K562 (cell line): Measurements from ENCODE around the gene PTH2. TPM values are rescaled to one million over a fixed set of nuclear protein-coding genes. Genes with fewer than 3 reads are reported as not detected.

Experiments
- BCL6 ChIP-seq: fragments of 250-450 bp; sonication (Bioruptor Pico); IDR thresholded peaks from 2 replicates; pipeline ENCODE4 v1.4.0; 2020
- CREM ChIP-seq: IDR thresholded peaks from 2 replicates; pipeline ENCODE4 v1.6.1; 2014; ENCODE audit warnings: antibody characterized with exemption, low read depth
- MBD2 ChIP-seq: sonication (generic); IDR thresholded peaks from 2 replicates; pipeline ENCODE4 v1.6.1; 2016; ENCODE audit warnings: low read depth, borderline replicate concordance
- MEF2A ChIP-seq: IDR thresholded peaks from 2 replicates; pipeline ENCODE4 v1.6.1; 2011; ENCODE audit warnings: low read depth, mild to moderate bottlenecking, low read length, moderate library complexity; ENCODE audit not compliant: control insufficient read depth
- MYC ChIP-seq, 2 experiments: fragments of 250-450 bp in 1 of 2; sonication (Bioruptor Pico) in 1 of 2; IDR thresholded peaks; 2 replicates each; pipeline versions ENCODE4 v1.5.1 to v1.6.1; 2012 to 2021; ENCODE audit warnings: low read depth in 2 of 2, borderline replicate concordance in 1 of 2, improper control_type of control experiment in 1 of 2, low read length in 1 of 2, mild to moderate bottlenecking in 1 of 2, moderate library complexity in 1 of 2
- NONO ChIP-seq, 2 experiments: fragments of 200-400 bp in 1 of 2; fragments of 450-650 bp in 1 of 2; formaldehyde crosslinking in 1 of 2; IDR thresholded peaks; 2 replicates each; pipeline ENCODE4 v1.6.1; 2017; ENCODE audit warnings: low read depth in 2 of 2, mild to moderate bottlenecking in 2 of 2, moderate library complexity in 2 of 2, low read length in 1 of 2
- PTTG1 ChIP-seq: fragments of 450-650 bp; IDR thresholded peaks from 2 replicates; pipeline ENCODE4 v1.6.1; 2016; ENCODE audit warnings: low read depth, mild to moderate bottlenecking, missing genetic modification characterization, missing compliant biosample characterization
- RBM39 ChIP-seq: fragments of 200-400 bp; formaldehyde crosslinking; optimal IDR thresholded peaks from 2 replicates; pipeline ENCODE3; 2018; ENCODE audit warnings: low read depth, low read length
- RFX5 ChIP-seq: IDR thresholded peaks from 2 replicates; pipeline ENCODE4 v1.6.1; 2011; ENCODE audit warnings: low read depth, mild to moderate bottlenecking, improper control_type of control experiment, low read length
- SRSF1 ChIP-seq: fragments of 200-400 bp; formaldehyde crosslinking; IDR thresholded peaks from 2 replicates; pipeline ENCODE4 v1.6.1; 2017; ENCODE audit warnings: mild to moderate bottlenecking, low read depth, low read length, moderate library complexity
- TBL1XR1 ChIP-seq, 2 experiments: IDR thresholded peaks; 2 replicates each; pipeline ENCODE4 v1.6.1; 2012; ENCODE audit warnings: improper control_type of control experiment in 2 of 2, low read length in 2 of 2, mild to moderate bottlenecking in 1 of 2
- TRIM24 ChIP-seq, 2 experiments: fragments of 450-650 bp; IDR thresholded peaks; 2 replicates each; pipeline ENCODE4 v1.6.1; 2016
- U2AF2 ChIP-seq: fragments of 200-400 bp; formaldehyde crosslinking; optimal IDR thresholded peaks from 2 replicates; pipeline ENCODE3; 2017; ENCODE audit warnings: low read depth, mild to moderate bottlenecking, low read length
- ZFP1 ChIP-seq: fragments of 450-650 bp; formaldehyde crosslinking; IDR thresholded peaks from 2 replicates; pipeline ENCODE4 v1.4.0; 2020; ENCODE audit warnings: mild to moderate bottlenecking, mixed read lengths
- ZNF175 ChIP-seq: fragments of 200-800 bp; sonication (Bioruptor generic); IDR thresholded peaks from 2 replicates; pipeline ENCODE4 v1.6.1; 2016; ENCODE audit warnings: low read depth, mild to moderate bottlenecking, missing genetic modification characterization, missing compliant biosample characterization
- ZNF232 ChIP-seq: sonication (generic); formaldehyde crosslinking; IDR thresholded peaks from 2 replicates; pipeline ENCODE4 v1.8.0; 2022; ENCODE audit warnings: mild to moderate bottlenecking, missing genetic modification reagents
- polyA plus RNA-seq, 8 experiments: library from polyadenylated mRNA; depleted of rRNA in 4 of 8; stranded (reverse) in 5 of 8; unstranded in 3 of 8; fragments of >200 nt; fragmentation: Nextera tagmentation in 2 of 8; fragmentation: Illumina TruSeq in 1 of 8; extraction: Ambion mirVana in 2 of 8; extraction: Trizol in 1 of 8; gene quantifications; 2 replicates each; pipeline versions ENCODE4 v1.2.1 to v1.2.3, GENCODE V29; 2011 to 2014; ENCODE audit warnings: inconsistent platforms in 1 of 8, missing spikeins in 1 of 8
- total RNA-seq, 7 experiments: library from RNA; depleted of rRNA in 6 of 7; stranded (reverse); fragments of >200 nt in 6 of 7; fragmentation: Illumina TruSeq in 2 of 7; extraction: Trizol in 2 of 7; gene quantifications; 2 replicates each; pipeline versions ENCODE4 v1.2.1 to v1.2.3, GENCODE V29; 2011 to 2021; ENCODE audit warnings: low replicate concordance in 1 of 7
- TF ChIP-seq, protein P1 (sequence below): fragments of 250-450 bp; sonication (Bioruptor Pico); IDR thresholded peaks from 2 replicates; pipeline ENCODE4 v1.4.0; 2020
- TF ChIP-seq, protein P2 (sequence below): sonication (generic); formaldehyde crosslinking; IDR thresholded peaks from 2 replicates; pipeline ENCODE4 v1.8.1; 2023; ENCODE audit warnings: mild to moderate bottlenecking, missing genetic modification reagents
- TF ChIP-seq, protein P3 (sequence below): fragments of 450-650 bp; formaldehyde crosslinking; IDR thresholded peaks from 2 replicates; pipeline ENCODE4 v1.4.0; 2020; ENCODE audit warnings: mild to moderate bottlenecking, moderate library complexity

The PTH2 gene
- total and polyA plus RNA-seq, 9 of the 15 experiments (the other 6 are each of a cell fraction or from before 2014, with no cell fraction given): 1.3 TPM; not detected in 8

DNA sequence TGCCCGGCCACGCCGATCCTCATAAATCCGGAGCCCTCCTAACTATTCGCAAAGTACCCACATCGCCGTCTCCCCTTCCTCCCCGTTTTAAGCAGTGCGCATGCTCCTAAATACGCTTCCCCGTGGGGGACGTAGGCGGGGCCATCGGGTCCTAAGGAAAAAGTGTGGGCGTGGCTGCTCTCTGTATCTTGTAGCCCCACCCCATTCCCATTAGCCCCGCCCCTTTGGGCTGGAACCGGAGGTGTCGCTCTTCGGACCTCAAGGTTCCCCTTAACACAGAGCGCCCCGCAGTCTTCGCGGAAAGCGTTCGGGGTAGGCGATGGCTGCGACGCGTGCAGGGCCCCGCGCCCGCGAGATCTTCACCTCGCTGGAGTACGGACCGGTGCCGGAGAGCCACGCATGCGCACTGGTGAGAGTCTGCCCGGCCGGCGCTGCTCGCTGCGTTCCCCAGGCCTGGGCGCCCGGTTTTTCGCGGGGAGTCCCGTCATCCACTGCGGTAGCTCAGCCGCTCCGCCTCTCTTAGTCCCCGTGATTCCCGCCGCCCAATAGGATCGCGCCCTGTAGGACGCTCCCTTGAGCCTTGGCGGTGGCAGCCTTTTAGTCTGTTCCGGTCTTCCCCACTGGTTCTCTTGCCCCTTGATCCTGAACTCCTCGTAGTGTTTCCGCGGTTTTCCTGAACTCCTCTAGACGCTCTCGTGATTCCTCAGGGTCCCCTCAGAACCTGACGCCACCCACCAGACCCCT lies 29.9 kb upstream of the PTH2 start, which contains the start of gene ALDH16A1 (continued):
- TF ChIP-seq, protein P1, sequence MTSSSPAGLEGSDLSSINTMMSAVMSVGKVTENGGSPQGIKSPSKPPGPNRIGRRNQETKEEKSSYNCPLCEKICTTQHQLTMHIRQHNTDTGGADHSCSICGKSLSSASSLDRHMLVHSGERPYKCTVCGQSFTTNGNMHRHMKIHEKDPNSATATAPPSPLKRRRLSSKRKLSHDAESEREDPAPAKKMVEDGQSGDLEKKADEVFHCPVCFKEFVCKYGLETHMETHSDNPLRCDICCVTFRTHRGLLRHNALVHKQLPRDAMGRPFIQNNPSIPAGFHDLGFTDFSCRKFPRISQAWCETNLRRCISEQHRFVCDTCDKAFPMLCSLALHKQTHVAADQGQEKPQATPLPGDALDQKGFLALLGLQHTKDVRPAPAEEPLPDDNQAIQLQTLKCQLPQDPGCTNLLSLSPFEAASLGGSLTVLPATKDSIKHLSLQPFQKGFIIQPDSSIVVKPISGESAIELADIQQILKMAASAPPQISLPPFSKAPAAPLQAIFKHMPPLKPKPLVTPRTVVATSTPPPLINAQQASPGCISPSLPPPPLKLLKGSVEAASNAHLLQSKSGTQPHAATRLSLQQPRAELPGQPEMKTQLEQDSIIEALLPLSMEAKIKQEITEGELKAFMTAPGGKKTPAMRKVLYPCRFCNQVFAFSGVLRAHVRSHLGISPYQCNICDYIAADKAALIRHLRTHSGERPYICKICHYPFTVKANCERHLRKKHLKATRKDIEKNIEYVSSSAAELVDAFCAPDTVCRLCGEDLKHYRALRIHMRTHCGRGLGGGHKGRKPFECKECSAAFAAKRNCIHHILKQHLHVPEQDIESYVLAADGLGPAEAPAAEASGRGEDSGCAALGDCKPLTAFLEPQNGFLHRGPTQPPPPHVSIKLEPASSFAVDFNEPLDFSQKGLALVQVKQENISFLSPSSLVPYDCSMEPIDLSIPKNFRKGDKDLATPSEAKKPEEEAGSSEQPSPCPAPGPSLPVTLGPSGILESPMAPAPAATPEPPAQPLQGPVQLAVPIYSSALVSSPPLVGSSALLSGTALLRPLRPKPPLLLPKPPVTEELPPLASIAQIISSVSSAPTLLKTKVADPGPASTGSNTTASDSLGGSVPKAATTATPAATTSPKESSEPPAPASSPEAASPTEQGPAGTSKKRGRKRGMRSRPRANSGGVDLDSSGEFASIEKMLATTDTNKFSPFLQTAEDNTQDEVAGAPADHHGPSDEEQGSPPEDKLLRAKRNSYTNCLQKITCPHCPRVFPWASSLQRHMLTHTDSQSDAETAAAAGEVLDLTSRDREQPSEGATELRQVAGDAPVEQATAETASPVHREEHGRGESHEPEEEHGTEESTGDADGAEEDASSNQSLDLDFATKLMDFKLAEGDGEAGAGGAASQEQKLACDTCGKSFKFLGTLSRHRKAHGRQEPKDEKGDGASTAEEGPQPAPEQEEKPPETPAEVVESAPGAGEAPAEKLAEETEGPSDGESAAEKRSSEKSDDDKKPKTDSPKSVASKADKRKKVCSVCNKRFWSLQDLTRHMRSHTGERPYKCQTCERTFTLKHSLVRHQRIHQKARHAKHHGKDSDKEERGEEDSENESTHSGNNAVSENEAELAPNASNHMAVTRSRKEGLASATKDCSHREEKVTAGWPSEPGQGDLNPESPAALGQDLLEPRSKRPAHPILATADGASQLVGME (CRISPR knock-in tag): no peak
- TF ChIP-seq CREM (peak; percentile 75), MEF2A (0 out of 2 replicates have a peak, but pooled peaks have one; percentile 25), TBL1XR1 (IDR thresholded peaks at IDR 0.05; ENCODE audit: low read length in 2 of 2) (no peak), BCL6 (CRISPR knock-in tag) (no peak), ZNF232 (CRISPR knock-in tag) (no peak), PTTG1 (no peak), ZNF175 (no peak), U2AF2 (no peak), RFX5 (no peak), RBM39 (no peak), TRIM24 (IDR thresholded peaks at IDR 0.05) (no peak), MYC (IDR thresholded peaks at IDR 0.05; ENCODE audit: low read depth, low read length) (peak; percentile 67; the same call in 1 of the 2 replicates), MYC (CRISPR knock-in tag; IDR thresholded peaks at IDR 0.05; ENCODE audit: borderline replicate concordance, low read depth) (no peak), ZFP1 (CRISPR knock-in tag) (no peak), NONO (IDR thresholded peaks at IDR 0.05; ENCODE audit: low read depth in 2 of 2, low read length in 1 of 2) (0 out of 4 replicates have a peak, but pooled peaks of 1 of the 2 experiments have one; percentile 43), MBD2 (peak; percentile 88), SRSF1 (no peak)
- TF ChIP-seq, protein P2, sequence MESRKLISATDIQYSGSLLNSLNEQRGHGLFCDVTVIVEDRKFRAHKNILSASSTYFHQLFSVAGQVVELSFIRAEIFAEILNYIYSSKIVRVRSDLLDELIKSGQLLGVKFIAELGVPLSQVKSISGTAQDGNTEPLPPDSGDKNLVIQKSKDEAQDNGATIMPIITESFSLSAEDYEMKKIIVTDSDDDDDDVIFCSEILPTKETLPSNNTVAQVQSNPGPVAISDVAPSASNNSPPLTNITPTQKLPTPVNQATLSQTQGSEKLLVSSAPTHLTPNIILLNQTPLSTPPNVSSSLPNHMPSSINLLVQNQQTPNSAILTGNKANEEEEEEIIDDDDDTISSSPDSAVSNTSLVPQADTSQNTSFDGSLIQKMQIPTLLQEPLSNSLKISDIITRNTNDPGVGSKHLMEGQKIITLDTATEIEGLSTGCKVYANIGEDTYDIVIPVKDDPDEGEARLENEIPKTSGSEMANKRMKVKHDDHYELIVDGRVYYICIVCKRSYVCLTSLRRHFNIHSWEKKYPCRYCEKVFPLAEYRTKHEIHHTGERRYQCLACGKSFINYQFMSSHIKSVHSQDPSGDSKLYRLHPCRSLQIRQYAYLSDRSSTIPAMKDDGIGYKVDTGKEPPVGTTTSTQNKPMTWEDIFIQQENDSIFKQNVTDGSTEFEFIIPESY (CRISPR knock-in tag): no peak
- TF ChIP-seq, protein P3, sequence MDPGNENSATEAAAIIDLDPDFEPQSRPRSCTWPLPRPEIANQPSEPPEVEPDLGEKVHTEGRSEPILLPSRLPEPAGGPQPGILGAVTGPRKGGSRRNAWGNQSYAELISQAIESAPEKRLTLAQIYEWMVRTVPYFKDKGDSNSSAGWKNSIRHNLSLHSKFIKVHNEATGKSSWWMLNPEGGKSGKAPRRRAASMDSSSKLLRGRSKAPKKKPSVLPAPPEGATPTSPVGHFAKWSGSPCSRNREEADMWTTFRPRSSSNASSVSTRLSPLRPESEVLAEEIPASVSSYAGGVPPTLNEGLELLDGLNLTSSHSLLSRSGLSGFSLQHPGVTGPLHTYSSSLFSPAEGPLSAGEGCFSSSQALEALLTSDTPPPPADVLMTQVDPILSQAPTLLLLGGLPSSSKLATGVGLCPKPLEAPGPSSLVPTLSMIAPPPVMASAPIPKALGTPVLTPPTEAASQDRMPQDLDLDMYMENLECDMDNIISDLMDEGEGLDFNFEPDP (CRISPR knock-in tag): no peak
